Skeletal muscle satellite cell (primary cell): ENCODE measurements around the gene EFCAB9.

Experiments used
- H3K27me3 ChIP-seq: 2 replicates; pipeline ENCODE4 v1.7.0; 2013; ENCODE audit warnings: low read length; ENCODE audit not compliant: control insufficient read depth, insufficient read depth
- H3K36me3 ChIP-seq: 2 replicates; pipeline ENCODE4 v1.7.0; 2013; ENCODE audit warnings: mild to moderate bottlenecking, control low read depth, low read length; ENCODE audit not compliant: insufficient read depth
- H3K4me1 ChIP-seq: 2 replicates; pipeline ENCODE4 v1.7.0; 2013; ENCODE audit warnings: low read length; ENCODE audit not compliant: control insufficient read depth, insufficient read depth
- H3K4me2 ChIP-seq: 2 replicates; pipeline ENCODE4 v1.7.0; 2013; ENCODE audit warnings: mild to moderate bottlenecking, low read length
- H3K4me3 ChIP-seq: 2 replicates; pipeline ENCODE4 v1.7.0; 2013; ENCODE audit warnings: low read length
- H3K9ac ChIP-seq: 2 replicates; pipeline ENCODE4 v1.7.0; 2013; ENCODE audit warnings: mild to moderate bottlenecking, low read depth, low read length, moderate library complexity
- H3K9me3 ChIP-seq: replicated peaks from 2 replicates; pipeline ENCODE4 v1.7.0; 2013; ENCODE audit warnings: mild to moderate bottlenecking, control low read depth, low read length

Gene EFCAB9

GRCh38 chr5:172223901-172224873, 30.2 kb downstream of the EFCAB9 start:
- Histone ChIP-seq H3K9ac (no peak overlapping the region), H3K4me2 (no peak overlapping the region), H3K9me3 (no peaks in the 10 kb centered on the region), H3K4me1 (no peaks in the 10 kb centered on the region), H3K4me3 (no peak overlapping the region), H3K36me3 (peaks cover 15% of the 10 kb centered on the region), H3K27me3 (no peaks in the 10 kb centered on the region)

GRCh38 chr5:172224996-172225395, 31.0 kb downstream of the EFCAB9 start:
- no peaks in the 10 kb centered on the region for H3K27me3 ChIP-seq
- peaks cover 14% of the 10 kb centered on the region for H3K36me3 ChIP-seq
- H3K9me3 ChIP-seq = no peaks in the 10 kb centered on the region
- H3K4me3 ChIP-seq = no peak overlapping the region
- no peaks in the 10 kb centered on the region for H3K4me1 ChIP-seq
- H3K9ac ChIP-seq = no peak overlapping the region
- H3K4me2 ChIP-seq = no peak overlapping the region

GRCh38 chr5:172229904-172230303, 35.9 kb downstream of the EFCAB9 start:
- H3K9me3 ChIP-seq = no peaks in the 10 kb centered on the region
- H3K4me2 ChIP-seq = no peak overlapping the region
- no peak overlapping the region for H3K4me3 ChIP-seq
- no peaks in the 10 kb centered on the region for H3K27me3 ChIP-seq
- H3K36me3 ChIP-seq = peaks cover 37% of the 10 kb centered on the region
- no peak overlapping the region for H3K9ac ChIP-seq
- H3K4me1 ChIP-seq = no peaks in the 10 kb centered on the region

GRCh38 chr5:172234031-172234430, 40.1 kb downstream of the EFCAB9 start:
- peaks cover 30% of the 10 kb centered on the region for H3K36me3 ChIP-seq
- no peak overlapping the region for H3K4me3 ChIP-seq
- no peaks in the 10 kb centered on the region for H3K27me3 ChIP-seq

GRCh38 chr5:172235132-172235780, 41.3 kb downstream of the EFCAB9 start:
- Histone ChIP-seq H3K9me3 (no peaks in the 10 kb centered on the region), H3K9ac (no peak overlapping the region), H3K4me3 (no peak overlapping the region), H3K4me2 (no peak overlapping the region), H3K4me1 (peaks cover 12% of the 10 kb centered on the region), H3K27me3 (no peaks in the 10 kb centered on the region), H3K36me3 (peaks cover 25% of the 10 kb centered on the region)

More at GRCh38 chr5:172234031-172234430, 40.1 kb downstream of the EFCAB9 start:
- Histone ChIP-seq H3K9ac (no peak overlapping the region), H3K4me2 (no peak overlapping the region), H3K4me1 (peaks cover 12% of the 10 kb centered on the region), H3K9me3 (no peaks in the 10 kb centered on the region)

GRCh38 chr5:172235827-172236736, 42.1 kb downstream of the EFCAB9 start:
- no peaks in the 10 kb centered on the region for H3K27me3 ChIP-seq
- no peak overlapping the region for H3K9ac ChIP-seq
- no peak overlapping the region for H3K4me2 ChIP-seq
- H3K4me1 ChIP-seq = peaks cover 12% of the 10 kb centered on the region
- H3K9me3 ChIP-seq = no peaks in the 10 kb centered on the region
- H3K4me3 ChIP-seq = no peak overlapping the region
- peaks cover 21% of the 10 kb centered on the region for H3K36me3 ChIP-seq

- Histone ChIP-seq H3K4me1 (peaks cover 12% of the 10 kb centered on the region), H3K4me3 (no peak overlapping the region), H3K4me2 (no peak overlapping the region), H3K9ac (no peak overlapping the region), H3K36me3 (peaks cover 2% of the 10 kb centered on the region), H3K27me3 (no peaks in the 10 kb centered on the region), H3K9me3 (no peaks in the 10 kb centered on the region)
Measured at GRCh38 chr5:172238334-172238733, 44.4 kb downstream of the EFCAB9 start.

- Histone ChIP-seq H3K36me3 (no peaks in the 10 kb centered on the region), H3K27me3 (no peaks in the 10 kb centered on the region), H3K4me3 (no peak overlapping the region), H3K4me1 (no peaks in the 10 kb centered on the region), H3K9me3 (no peaks in the 10 kb centered on the region), H3K4me2 (no peak overlapping the region), H3K9ac (no peak overlapping the region)
Measured at GRCh38 chr5:172243302-172243701, 49.3 kb downstream of the EFCAB9 start.

GRCh38 chr5:172245046-172245445, 51.1 kb downstream of the EFCAB9 start:
- no peak overlapping the region for H3K4me2 ChIP-seq
- no peaks in the 10 kb centered on the region for H3K36me3 ChIP-seq
- no peaks in the 10 kb centered on the region for H3K9me3 ChIP-seq
- H3K4me1 ChIP-seq = no peaks in the 10 kb centered on the region
- H3K9ac ChIP-seq = no peak overlapping the region
- H3K4me3 ChIP-seq = no peak overlapping the region
- no peaks in the 10 kb centered on the region for H3K27me3 ChIP-seq

GRCh38 chr5:172245703-172246125, 51.7 kb downstream of the EFCAB9 start:
- Histone ChIP-seq H3K4me2 (no peak overlapping the region), H3K9me3 (no peaks in the 10 kb centered on the region), H3K36me3 (no peaks in the 10 kb centered on the region), H3K27me3 (no peaks in the 10 kb centered on the region), H3K9ac (no peak overlapping the region), H3K4me3 (no peak overlapping the region), H3K4me1 (no peaks in the 10 kb centered on the region)

- Histone ChIP-seq H3K4me2 (no peak overlapping the region), H3K36me3 (no peaks in the 10 kb centered on the region), H3K9me3 (no peaks in the 10 kb centered on the region), H3K4me1 (no peaks in the 10 kb centered on the region), H3K27me3 (no peaks in the 10 kb centered on the region), H3K9ac (no peak overlapping the region), H3K4me3 (no peak overlapping the region)
Measured at GRCh38 chr5:172248637-172249036, 54.7 kb downstream of the EFCAB9 start.
